Measurements from ENCODE around the gene C10orf62.
"Not testable (repeated sequence)": the region's sequence is repeated elsewhere in the genome, so short reads cannot be mapped to it uniquely, and the experiment has no call there.

C10orf62 gene

GRCh38 chr10:97566336-97566996 lies 23.1 kb upstream of the C10orf62 start:
- DNase-seq = no peak

- no peak for DNase-seq
Measured at GRCh38 chr10:97567891-97568290, 21.6 kb upstream of the C10orf62 start.

- no peak for DNase-seq
Measured at GRCh38 chr10:97570146-97570788, 19.3 kb upstream of the C10orf62 start.

GRCh38 chr10:97570789-97571471 lies 18.6 kb upstream of the C10orf62 start:
- no peak for DNase-seq

GRCh38 chr10:97571622-97572021 lies 17.9 kb upstream of the C10orf62 start:
- DNase-seq = no peak

GRCh38 chr10:97572214-97572989 lies 17.1 kb upstream of the C10orf62 start, which contains the start of gene ANKRD2:
Gene ANKRD2 (plus strand): TSS chr10:97572779. CDS start chr10:97572789, 10 bp downstream.
- DNase-seq = peak; percentile 70

- DNase-seq = peak; percentile 40
Measured at GRCh38 chr10:97573021-97573420, 16.5 kb upstream of the C10orf62 start.

GRCh38 chr10:97573672-97574071 lies 15.8 kb upstream of the C10orf62 start:
- no peak for DNase-seq

GRCh38 chr10:97574374-97575126 lies 15.0 kb upstream of the C10orf62 start:
- no peak for DNase-seq

- DNase-seq = no peak
Measured at GRCh38 chr10:97575127-97575668, 14.3 kb upstream of the C10orf62 start.

- not testable (repeated sequence) for DNase-seq
Measured at GRCh38 chr10:97576487-97576886, 13.0 kb upstream of the C10orf62 start.

GRCh38 chr10:97577701-97578100 lies 11.8 kb upstream of the C10orf62 start:
- DNase-seq = no peak

GRCh38 chr10:97578171-97578844 lies 11.2 kb upstream of the C10orf62 start:
- no peak for DNase-seq

GRCh38 chr10:97580421-97581367 lies 8.8 kb upstream of the C10orf62 start:
- no peak for DNase-seq

- DNase-seq = no peak
Measured at GRCh38 chr10:97582169-97582568, 7.4 kb upstream of the C10orf62 start.

- DNase-seq = no peak
Measured at GRCh38 chr10:97583476-97583875, 6.0 kb upstream of the C10orf62 start.

- no peak for DNase-seq
Measured at GRCh38 chr10:97584060-97584797, 5.3 kb upstream of the C10orf62 start, which contains the start of gene HOGA1. Gene HOGA1 (plus strand): TSS chr10:97584389. CDS start chr10:97584704, 315 bp downstream.

GRCh38 chr10:97584798-97585438 lies 4.6 kb upstream of the C10orf62 start:
- no peak for DNase-seq

GRCh38 chr10:97585439-97585811 lies 4.1 kb upstream of the C10orf62 start:
- DNase-seq = no peak

Data from inflammatory macrophage treated with lipopolysaccharide for 4 hours (primary cell).